GM12878 (cell line): Measurements from ENCODE around the gene SUMF1. TPM values are rescaled to one million over a fixed set of nuclear protein-coding genes. Genes with fewer than 3 reads are reported as not detected.

Source experiments
- ATAC-seq: fragments of 200-7000 bp; cut with Tn5 transposase; 3 replicates; pipeline ENCODE4 v1.9.1; 2020; ENCODE audit warnings: mild to moderate bottlenecking, moderate library complexity
- BruUV-seq: library from RNA; stranded (reverse); fragments of 400-500 nt; replicated peaks from 2 replicates; lab custom pipeline; 2021; lab: Mats Ljungman, UMichigan
- CTCF ChIA-PET: fragments of 300-600 bp; sonication (Branson Sonifier 250); formaldehyde crosslinking; extraction: SDS; loops from one replicate; lab custom pipeline; 2021; ENCODE audit warnings: inconsistent platforms; lab: Yijun Ruan, JAX
- POLR2A ChIA-PET: fragments of 350-600 bp; formaldehyde crosslinking; extraction: SDS; loops from one replicate; lab custom pipeline; 2021; ENCODE audit warnings: inconsistent platforms; lab: Charles Lee
- RAD21 ChIA-PET: fragments of 300-600 bp; sonication (Branson Sonifier 250); formaldehyde crosslinking; loops from one replicate; lab custom pipeline; 2023; ENCODE audit warnings: antibody characterized with exemption; ENCODE audit not compliant: unreplicated experiment; lab: Charles Lee
- SMC1A ChIA-PET: fragments of 300-600 bp; sonication (Branson Sonifier 250); formaldehyde crosslinking; loops from one replicate; lab custom pipeline; 2023; ENCODE audit not compliant: unreplicated experiment, uncharacterized antibody; lab: Charles Lee
- DNase-seq: peaks from one replicate; pipeline ENCODE4 v3.0.0-alpha.2; 2011; ENCODE audit warnings: low read depth, low spot score
- FAIRE-seq: peaks from 3 replicates; lab custom pipeline; 2011; peaks lifted over from hg19 to GRCh38; lab: Jason Lieb, UNC
- H2AFZ ChIP-seq: 2 replicates; pipeline ENCODE4 v1.6.0; 2011; ENCODE audit warnings: low read depth, low read length, control low read depth; ENCODE audit not compliant: control insufficient read depth
- H3K27ac ChIP-seq: 2 replicates; pipeline ENCODE4 v1.5.1; 2011; ENCODE audit warnings: control low read depth; ENCODE audit not compliant: control insufficient read depth, insufficient read depth
- H3K27me3 ChIP-seq, 2 experiments: replicated peaks in 1 of 2; 2 replicates each; pipeline versions ENCODE4 v1.6.0 to v1.6.1; 2011; ENCODE audit warnings: low read length in 1 of 2; ENCODE audit not compliant: control insufficient read depth in 2 of 2, insufficient read depth in 2 of 2
- H3K36me3 ChIP-seq, 2 experiments: 2 replicates each; pipeline ENCODE4 v1.5.1; 2011; ENCODE audit warnings: low read length in 1 of 2; ENCODE audit not compliant: control insufficient read depth in 2 of 2, insufficient read depth in 2 of 2
- H3K4me1 ChIP-seq: 2 replicates; pipeline ENCODE4 v1.6.1; 2011; ENCODE audit warnings: mild to moderate bottlenecking, low read length, moderate library complexity, mixed read lengths; ENCODE audit not compliant: control insufficient read depth, insufficient read depth
- H3K4me2 ChIP-seq: 2 replicates; pipeline ENCODE4 v1.6.0; 2011; ENCODE audit warnings: control low read depth; ENCODE audit not compliant: control insufficient read depth, insufficient read depth
- H3K4me3 ChIP-seq: fragments of 200-600 bp; sonication (generic); 2 replicates; pipeline ENCODE4 v1.5.1; 2016
- H3K79me2 ChIP-seq: 2 replicates; pipeline ENCODE4 v1.6.0; 2011; ENCODE audit warnings: low read length; ENCODE audit not compliant: control insufficient read depth, insufficient read depth
- H3K9ac ChIP-seq: 2 replicates; pipeline ENCODE4 v1.8.0; 2011; ENCODE audit warnings: low read length, control low read depth, mixed read lengths; ENCODE audit not compliant: control insufficient read depth, insufficient read depth
- H3K9me3 ChIP-seq: replicated peaks from 3 replicates; pipeline ENCODE4 v1.5.1; 2011; ENCODE audit warnings: mild to moderate bottlenecking, low read length; ENCODE audit not compliant: control insufficient read depth, insufficient read depth
- H4K20me1 ChIP-seq: 2 replicates; pipeline ENCODE4 v1.6.0; 2011; ENCODE audit not compliant: control insufficient read depth, insufficient read depth
- CHD4 ChIP-seq: fragments of 200-600 bp; sonication (generic); IDR thresholded peaks from 2 replicates; pipeline ENCODE4 v1.6.1; 2016; ENCODE audit warnings: mild to moderate bottlenecking
- HDAC6 ChIP-seq: fragments of 200-600 bp; sonication (generic); IDR thresholded peaks from one replicate; pipeline ENCODE4 v1.8.0; 2017; ENCODE audit warnings: antibody characterized with exemption; ENCODE audit not compliant: unreplicated experiment
- HSF1 ChIP-seq: fragments of 150-350 bp; IDR thresholded peaks from 2 replicates; pipeline ENCODE4 v1.6.1; 2014; ENCODE audit warnings: mild to moderate bottlenecking, low read depth, low read length
- KAT2A ChIP-seq: conservative IDR thresholded peaks from 2 replicates; pipeline ENCODE4 v1.6.1; 2011; ENCODE audit warnings: low read depth, low read length; ENCODE audit not compliant: control insufficient read depth
- MXI1 ChIP-seq: fragments of 150-350 bp; IDR thresholded peaks from 2 replicates; pipeline ENCODE4 v1.6.1; 2011; ENCODE audit warnings: low read depth, mild to moderate bottlenecking, inconsistent platforms, low read length, improper control_type of control experiment
- REST ChIP-seq: IDR thresholded peaks from 2 replicates; pipeline ENCODE4 v1.6.1; 2012; ENCODE audit warnings: mild to moderate bottlenecking, low read depth, low read length
- SMAD5 ChIP-seq: IDR thresholded peaks from 2 replicates; pipeline ENCODE4 v1.6.1; 2016; ENCODE audit warnings: antibody characterized with exemption, low read depth
- YY1 ChIP-seq: IDR thresholded peaks from 2 replicates; pipeline ENCODE4 v1.6.1; 2011; ENCODE audit warnings: low read depth, mild to moderate bottlenecking, low read length
- WGBS: methylation state at CpG from one replicate; pipeline ENCODE4 v1.1.6; 2016; ENCODE audit warnings: low lambda C conversion rate; ENCODE audit not compliant: insufficient replicate concordance, insufficient coverage; ENCODE audit errors: missing lambda C conversion rate; 5-methylcytosine and 5-hydroxymethylcytosine counted together
- in situ Hi-C: fragments of 300-500 bp; cut with MboI; formaldehyde crosslinking; loops from 9 replicates; pipeline ENCODE4 v1.14.3; 2018; ENCODE audit warnings: mixed read lengths
- intact Hi-C: fragments of 100-400 bp; cut with micrococcal nuclease; formaldehyde crosslinking; loops from one replicate; pipeline ENCODE4 v1.14.2; 2022; ENCODE audit not compliant: unreplicated experiment
- polyA plus RNA-seq, 11 experiments: library from polyadenylated mRNA; depleted of rRNA in 4 of 11; unstranded in 6 of 11; stranded (reverse) in 5 of 11; fragments of >200 nt; fragmentation: Nextera tagmentation in 4 of 11; fragmentation: Illumina TruSeq in 1 of 11; extraction: Ambion mirVana in 4 of 11; extraction: Trizol in 1 of 11; gene quantifications; 1 replicate in 1 of 11; 2 replicates in 10 of 11; pipeline versions ENCODE4 v1.2.1 to v1.2.3, GENCODE V29; 2011 to 2016; ENCODE audit warnings: inconsistent platforms in 2 of 11, missing spikeins in 2 of 11, low read depth in 1 of 11
- total RNA-seq, 4 experiments: library from RNA; depleted of rRNA in 3 of 4; stranded (reverse); fragments of >200 nt in 3 of 4; fragmentation: Illumina TruSeq in 1 of 4; extraction: Trizol in 1 of 4; gene quantifications; 2 replicates each; pipeline versions ENCODE4 v1.2.1 to v1.2.3, GENCODE V29; 2013 to 2021
- TF ChIP-seq, protein P1 (sequence below): IDR thresholded peaks from 2 replicates; pipeline ENCODE4 v1.6.1; 2011; ENCODE audit warnings: borderline replicate concordance, low read depth, mild to moderate bottlenecking, moderate library complexity, low read length; ENCODE audit not compliant: insufficient read depth, poor library complexity, severe bottlenecking
- TF ChIP-seq, protein P2 (sequence below): fragments of 450-650 bp; conservative IDR thresholded peaks from 2 replicates; pipeline ENCODE4 v1.6.1; 2017; ENCODE audit warnings: mild to moderate bottlenecking, moderate library complexity

The SUMF1 gene
- total and polyA plus RNA-seq, 10 of the 15 experiments (the other 5 are each of a cell fraction or from before 2014, with no cell fraction given) = 3.2 to 14.3 (median 8.5) TPM

DNA sequence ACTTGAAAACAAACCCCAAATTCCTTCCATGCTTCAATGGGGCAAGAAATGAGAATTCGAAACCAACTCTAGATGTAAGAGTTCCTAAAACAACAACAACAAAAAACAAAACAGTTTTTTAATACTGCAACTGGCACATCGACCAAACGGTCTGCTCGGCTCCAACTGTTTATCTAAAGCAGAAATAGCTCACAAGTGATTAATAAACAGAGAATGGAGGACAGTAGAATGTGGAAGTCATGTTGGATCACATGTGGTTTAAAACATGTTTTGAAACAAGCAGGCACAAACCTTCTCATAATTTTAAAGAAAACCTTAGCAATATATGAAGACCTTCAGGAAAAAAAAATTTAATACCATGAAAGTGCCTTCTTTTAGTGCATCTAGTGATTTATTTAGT lies 108.8 kb downstream of the SUMF1 start (continued):
- TF ChIP-seq REST = no peak
- TF ChIP-seq SMAD5 = no peak
- TF ChIP-seq YY1 = no peak

- Histone ChIP-seq H3K9ac (no peak overlapping the region), H4K20me1 (no peaks in the 10 kb centered on the region), H3K4me3 (no peak overlapping the region), H3K4me1 (no peaks in the 10 kb centered on the region), H3K4me2 (no peak overlapping the region), H3K36me3 (no peaks in the 10 kb centered on the region; a peak in 1 of 4 replicates), H3K27ac (no peak overlapping the region), H2AFZ (no peak overlapping the region), H3K9me3 (no peaks in the 10 kb centered on the region; the same call in 2 of the 3 replicates), H3K79me2 (no peaks in the 10 kb centered on the region), H3K27me3 (no peaks in the 10 kb centered on the region)
- FAIRE-seq = no peak
- SMC1A ChIA-PET = interaction anchor here (0.7 kb wide), 1 partner anchor 131 kb away, joined by 3 read pairs; no protein-coding TSS in a partner anchor
- intact Hi-C loops (loop anchor here (10.0 kb wide), 1 partner anchor 698 kb away; no protein-coding TSS in a partner anchor), in situ Hi-C loops (loop anchor here (10.0 kb wide), 1 partner anchor 708 kb away; no protein-coding TSS in a partner anchor)
- POLR2A ChIA-PET = interaction anchor here (0.6 kb wide), 1 partner anchor 13 kb away, joined by 4 read pairs; no protein-coding TSS in a partner anchor
- RAD21 ChIA-PET = interaction anchor here (1.0 kb wide), 1 partner anchor 355 kb away, joined by 3 read pairs; no protein-coding TSS in a partner anchor
- BruUV-seq = no TSS peak
- no peak for DNase-seq
- no peak for ATAC-seq
- CTCF ChIA-PET = interaction anchor here (0.6 to 1.5 kb wide), 3 partner anchors 68 to 277 kb away, joined by 3 to 9 read pairs (median 3); no protein-coding TSS in a partner anchor
- WGBS = 82% methylated on average over 10 of the region's 10 CpGs
- TF ChIP-seq HDAC6 = no peak
- TF ChIP-seq KAT2A = no peak
- TF ChIP-seq MXI1 = no peak
- TF ChIP-seq, protein P1, sequence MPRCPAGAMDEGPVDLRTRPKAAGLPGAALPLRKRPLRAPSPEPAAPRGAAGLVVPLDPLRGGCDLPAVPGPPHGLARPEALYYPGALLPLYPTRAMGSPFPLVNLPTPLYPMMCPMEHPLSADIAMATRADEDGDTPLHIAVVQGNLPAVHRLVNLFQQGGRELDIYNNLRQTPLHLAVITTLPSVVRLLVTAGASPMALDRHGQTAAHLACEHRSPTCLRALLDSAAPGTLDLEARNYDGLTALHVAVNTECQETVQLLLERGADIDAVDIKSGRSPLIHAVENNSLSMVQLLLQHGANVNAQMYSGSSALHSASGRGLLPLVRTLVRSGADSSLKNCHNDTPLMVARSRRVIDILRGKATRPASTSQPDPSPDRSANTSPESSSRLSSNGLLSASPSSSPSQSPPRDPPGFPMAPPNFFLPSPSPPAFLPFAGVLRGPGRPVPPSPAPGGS = no peak
- TF ChIP-seq HSF1 = no peak
- TF ChIP-seq, protein P2, sequence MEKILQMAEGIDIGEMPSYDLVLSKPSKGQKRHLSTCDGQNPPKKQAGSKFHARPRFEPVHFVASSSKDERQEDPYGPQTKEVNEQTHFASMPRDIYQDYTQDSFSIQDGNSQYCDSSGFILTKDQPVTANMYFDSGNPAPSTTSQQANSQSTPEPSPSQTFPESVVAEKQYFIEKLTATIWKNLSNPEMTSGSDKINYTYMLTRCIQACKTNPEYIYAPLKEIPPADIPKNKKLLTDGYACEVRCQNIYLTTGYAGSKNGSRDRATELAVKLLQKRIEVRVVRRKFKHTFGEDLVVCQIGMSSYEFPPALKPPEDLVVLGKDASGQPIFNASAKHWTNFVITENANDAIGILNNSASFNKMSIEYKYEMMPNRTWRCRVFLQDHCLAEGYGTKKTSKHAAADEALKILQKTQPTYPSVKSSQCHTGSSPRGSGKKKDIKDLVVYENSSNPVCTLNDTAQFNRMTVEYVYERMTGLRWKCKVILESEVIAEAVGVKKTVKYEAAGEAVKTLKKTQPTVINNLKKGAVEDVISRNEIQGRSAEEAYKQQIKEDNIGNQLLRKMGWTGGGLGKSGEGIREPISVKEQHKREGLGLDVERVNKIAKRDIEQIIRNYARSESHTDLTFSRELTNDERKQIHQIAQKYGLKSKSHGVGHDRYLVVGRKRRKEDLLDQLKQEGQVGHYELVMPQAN = no peak
- TF ChIP-seq CHD4 = no peak
Observed at GRCh38 chr3:4356546-4357410, 110.3 kb downstream of the SUMF1 start.
